Measurements from ENCODE around the gene MELK. TPM values are rescaled to one million over a fixed set of nuclear protein-coding genes. Genes with fewer than 3 reads are reported as not detected.

Gene MELK
- total RNA-seq, 2 experiments from 2014 or later, result 73.4 to 74.9 TPM

GRCh38 chr9:36676778-36677485, 104.2 kb downstream of the MELK start:
- H3K4me3 Mint-ChIP-seq, result no peak overlapping the region
- no peak overlapping the region for H3K27ac Mint-ChIP-seq
- no peaks in the 10 kb centered on the region for H3K4me1 Mint-ChIP-seq (ENCODE audit: low read depth)
- peaks cover 7% of the 10 kb centered on the region for H3K9me3 Mint-ChIP-seq (ENCODE audit: insufficient read depth)
- ChIA-PET POLR2A (interaction anchor here (0.7 kb wide), 1 partner anchor 15 kb away, joined by 3 read pairs; no protein-coding TSS in a partner anchor), CTCF (interaction anchor here (0.6 to 2.1 kb wide), 3 partner anchors 11 to 52 kb away, joined by 3 to 8 read pairs (median 4); no protein-coding TSS in a partner anchor)
- ATAC-seq (no peak), DNase-seq (no peak)
- peaks cover 71% of the 10 kb centered on the region for H3K36me3 Mint-ChIP-seq (ENCODE audit: low read depth)
- no peaks in the 10 kb centered on the region for H3K27me3 Mint-ChIP-seq (ENCODE audit: low read depth)

- Mint-ChIP-seq H3K36me3 (ENCODE audit: low read depth) (peaks cover 70% of the 10 kb centered on the region), H3K9me3 (ENCODE audit: insufficient read depth) (peaks cover 8% of the 10 kb centered on the region), H3K27me3 (ENCODE audit: low read depth) (no peaks in the 10 kb centered on the region), H3K4me1 (ENCODE audit: low read depth) (no peaks in the 10 kb centered on the region), H3K27ac (no peak overlapping the region), H3K4me3 (no peak overlapping the region)
- no peak for DNase-seq
- ChIA-PET CTCF (interaction anchor here (2.1 kb wide), 1 partner anchor 51 kb away, joined by 8 read pairs; no protein-coding TSS in a partner anchor), POLR2A (interaction anchor here (0.7 kb wide), 1 partner anchor 16 kb away, joined by 3 read pairs; no protein-coding TSS in a partner anchor)
- no peak for ATAC-seq
These were observed 104.9 kb downstream of the MELK start for GRCh38 chr9:36677611-36678010.

GRCh38 chr9:36679710-36680109, 107.0 kb downstream of the MELK start:
- Mint-ChIP-seq H3K27ac (no peak overlapping the region), H3K36me3 (ENCODE audit: low read depth) (peaks cover 62% of the 10 kb centered on the region), H3K4me3 (no peak overlapping the region), H3K9me3 (ENCODE audit: insufficient read depth) (peaks cover 8% of the 10 kb centered on the region), H3K4me1 (ENCODE audit: low read depth) (no peaks in the 10 kb centered on the region), H3K27me3 (ENCODE audit: low read depth) (no peaks in the 10 kb centered on the region)
- POLR2A ChIA-PET, result no interaction called here
- DNase-seq (no peak), ATAC-seq (no peak)
- CTCF ChIA-PET, result no interaction called here

- ATAC-seq, result no peak
- CTCF ChIA-PET, result no interaction called here
- Mint-ChIP-seq H3K4me1 (ENCODE audit: low read depth) (no peaks in the 10 kb centered on the region), H3K27ac (no peak overlapping the region), H3K4me3 (no peak overlapping the region), H3K9me3 (ENCODE audit: insufficient read depth) (peaks cover 6% of the 10 kb centered on the region), H3K36me3 (ENCODE audit: low read depth) (peaks cover 8% of the 10 kb centered on the region), H3K27me3 (ENCODE audit: low read depth) (peaks cover 12% of the 10 kb centered on the region)
- DNase-seq, result no peak
- POLR2A ChIA-PET, result no interaction called here
These were observed 113.8 kb downstream of the MELK start for GRCh38 chr9:36686471-36686870.

- peaks cover 25% of the 10 kb centered on the region for H3K27me3 Mint-ChIP-seq (ENCODE audit: low read depth)
- ChIA-PET POLR2A (no interaction called here), CTCF (interaction anchor here (1.5 kb wide), 1 partner anchor 38 kb away, joined by 3 read pairs; no protein-coding TSS in a partner anchor)
- H3K27ac Mint-ChIP-seq, result no peak overlapping the region
- no peaks in the 10 kb centered on the region for H3K36me3 Mint-ChIP-seq (ENCODE audit: low read depth)
- no peaks in the 10 kb centered on the region for H3K4me1 Mint-ChIP-seq (ENCODE audit: low read depth)
- no peaks in the 10 kb centered on the region for H3K9me3 Mint-ChIP-seq (ENCODE audit: insufficient read depth)
- H3K4me3 Mint-ChIP-seq, result no peak overlapping the region
- no peak for ATAC-seq
- no peak for DNase-seq
These were observed 117.9 kb downstream of the MELK start for GRCh38 chr9:36690412-36691168.

- ChIA-PET POLR2A (no interaction called here), CTCF (no interaction called here)
- Mint-ChIP-seq H3K27me3 (ENCODE audit: low read depth) (peaks cover 27% of the 10 kb centered on the region), H3K27ac (no peak overlapping the region), H3K4me3 (no peak overlapping the region), H3K4me1 (ENCODE audit: low read depth) (no peaks in the 10 kb centered on the region), H3K36me3 (ENCODE audit: low read depth) (no peaks in the 10 kb centered on the region), H3K9me3 (ENCODE audit: insufficient read depth) (no peaks in the 10 kb centered on the region)
- DNase-seq (no peak), ATAC-seq (no peak)
These were observed 119.0 kb downstream of the MELK start for GRCh38 chr9:36691671-36692070.

GRCh38 chr9:36698984-36699383, 126.3 kb downstream of the MELK start:
- no peaks in the 10 kb centered on the region for H3K36me3 Mint-ChIP-seq (ENCODE audit: low read depth)
- ATAC-seq, result no peak
- H3K9me3 Mint-ChIP-seq (ENCODE audit: insufficient read depth), result peaks cover 16% of the 10 kb centered on the region
- peaks cover 14% of the 10 kb centered on the region for H3K27me3 Mint-ChIP-seq (ENCODE audit: low read depth)
- H3K27ac Mint-ChIP-seq, result no peak overlapping the region
- H3K4me3 Mint-ChIP-seq, result no peak overlapping the region
- ChIA-PET CTCF (no interaction called here), POLR2A (no interaction called here)
- DNase-seq, result no peak
- no peaks in the 10 kb centered on the region for H3K4me1 Mint-ChIP-seq (ENCODE audit: low read depth)

GRCh38 chr9:36704148-36704547, 131.5 kb downstream of the MELK start:
- Mint-ChIP-seq H3K4me3 (no peak overlapping the region), H3K4me1 (ENCODE audit: low read depth) (no peaks in the 10 kb centered on the region), H3K36me3 (ENCODE audit: low read depth) (no peaks in the 10 kb centered on the region), H3K27ac (no peak overlapping the region), H3K9me3 (ENCODE audit: insufficient read depth) (peaks cover 7% of the 10 kb centered on the region), H3K27me3 (ENCODE audit: low read depth) (peaks cover 15% of the 10 kb centered on the region)
- ChIA-PET CTCF (no interaction called here), POLR2A (no interaction called here)
- no peak for ATAC-seq
- DNase-seq, result no peak

GRCh38 chr9:36713515-36714490, 141.1 kb downstream of the MELK start:
- CTCF ChIA-PET, result interaction anchor here (1.1 kb wide), 1 partner anchor 15 kb away, joined by 3 read pairs; no protein-coding TSS in a partner anchor
- H3K27me3 Mint-ChIP-seq (ENCODE audit: low read depth), result peaks cover 11% of the 10 kb centered on the region
- POLR2A ChIA-PET, result no interaction called here

GRCh38 chr9:36716496-36716895, 143.8 kb downstream of the MELK start:
- H3K27ac Mint-ChIP-seq, result no peak overlapping the region
- ChIA-PET POLR2A (no interaction called here), CTCF (interaction anchor here (2.7 kb wide), 1 partner anchor 12 kb away, joined by 12 read pairs; no protein-coding TSS in a partner anchor)
- DNase-seq (no peak), ATAC-seq (no peak)
- peaks cover 11% of the 10 kb centered on the region for H3K27me3 Mint-ChIP-seq (ENCODE audit: low read depth)
- H3K36me3 Mint-ChIP-seq (ENCODE audit: low read depth), result no peaks in the 10 kb centered on the region
- H3K9me3 Mint-ChIP-seq (ENCODE audit: insufficient read depth), result no peaks in the 10 kb centered on the region
- H3K4me1 Mint-ChIP-seq (ENCODE audit: low read depth), result no peaks in the 10 kb centered on the region
- no peak overlapping the region for H3K4me3 Mint-ChIP-seq

More at GRCh38 chr9:36713515-36714490, 141.1 kb downstream of the MELK start:
- DNase-seq (no peak), ATAC-seq (no peak)
- no peaks in the 10 kb centered on the region for H3K9me3 Mint-ChIP-seq (ENCODE audit: insufficient read depth)
- no peak overlapping the region for H3K27ac Mint-ChIP-seq
- H3K36me3 Mint-ChIP-seq (ENCODE audit: low read depth), result no peaks in the 10 kb centered on the region
- H3K4me3 Mint-ChIP-seq, result no peak overlapping the region
- H3K4me1 Mint-ChIP-seq (ENCODE audit: low read depth), result no peaks in the 10 kb centered on the region

GRCh38 chr9:36717276-36717675, 144.6 kb downstream of the MELK start:
- POLR2A ChIA-PET, result no interaction called here
- H3K4me3 Mint-ChIP-seq, result no peak overlapping the region
- no peaks in the 10 kb centered on the region for H3K9me3 Mint-ChIP-seq (ENCODE audit: insufficient read depth)
- H3K27ac Mint-ChIP-seq, result no peak overlapping the region
- ATAC-seq, result no peak
- no peak for DNase-seq
- H3K36me3 Mint-ChIP-seq (ENCODE audit: low read depth), result no peaks in the 10 kb centered on the region
- CTCF ChIA-PET, result interaction anchor here (2.7 kb wide), 1 partner anchor 11 kb away, joined by 12 read pairs; no protein-coding TSS in a partner anchor
- peaks cover 11% of the 10 kb centered on the region for H3K27me3 Mint-ChIP-seq (ENCODE audit: low read depth)
- H3K4me1 Mint-ChIP-seq (ENCODE audit: low read depth), result no peaks in the 10 kb centered on the region

Measured in activated CD8-positive, alpha-beta T cell treated with anti-CD3 and anti-CD28 coated beads, Interleukin-2, amount 10 ng/mL, durations not matched to agents 7 days and 5 days (primary cell).